Posterior cingulate gyrus (tissue), 11 donors: ENCODE measurements around the gene RBMS3.
"Not testable (repeated sequence)": the region's sequence is repeated elsewhere in the genome, so short reads cannot be mapped to it uniquely, and the experiment has no call there.

ENCODE experiments used
- DNase-seq, 10 donors: peaks; one replicate each; pipeline versions ENCODE4 v3.0.0 to v3.0.0-alpha.2; 2020 to 2021; ENCODE audit warnings: mixed read lengths in 3 of 10
- intact Hi-C: fragments of 100-400 bp; cut with DNase I; formaldehyde crosslinking; loops from one replicate; pipeline ENCODE4 v1.15.1; 2023

The RBMS3 gene

GRCh38 chr3:29374226-29374625 is 93.4 kb downstream of the RBMS3 start:
- intact Hi-C loops = no loop called here
- no peak for DNase-seq

- no peak for DNase-seq
- intact Hi-C loops = no loop called here
These were observed 98.2 kb downstream of the RBMS3 start for GRCh38 chr3:29379097-29379496.

DNA sequence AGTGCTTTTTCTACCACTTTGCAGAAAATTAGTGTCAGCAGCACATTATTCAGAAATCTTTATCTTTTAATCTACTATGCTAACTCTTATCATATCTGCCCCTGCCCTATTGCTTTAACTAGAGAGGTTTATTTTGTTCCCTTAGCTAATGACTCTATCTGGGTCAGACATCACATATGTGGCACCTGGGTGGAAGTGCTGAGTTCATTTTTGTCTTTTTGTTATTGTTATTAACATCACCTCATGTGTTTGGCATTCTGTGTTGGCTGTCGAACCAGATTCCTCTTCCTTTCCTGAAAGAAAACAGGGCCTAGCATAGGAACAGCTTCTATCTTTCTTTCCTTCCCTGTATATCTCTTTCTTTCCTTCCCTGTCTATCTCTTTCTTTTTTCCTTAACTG is 100.7 kb downstream of the RBMS3 start:
- intact Hi-C loops = no loop called here
- no peak for DNase-seq

GRCh38 chr3:29382409-29382808 is 101.5 kb downstream of the RBMS3 start:
- DNase-seq = no peak
- intact Hi-C loops = no loop called here

DNA sequence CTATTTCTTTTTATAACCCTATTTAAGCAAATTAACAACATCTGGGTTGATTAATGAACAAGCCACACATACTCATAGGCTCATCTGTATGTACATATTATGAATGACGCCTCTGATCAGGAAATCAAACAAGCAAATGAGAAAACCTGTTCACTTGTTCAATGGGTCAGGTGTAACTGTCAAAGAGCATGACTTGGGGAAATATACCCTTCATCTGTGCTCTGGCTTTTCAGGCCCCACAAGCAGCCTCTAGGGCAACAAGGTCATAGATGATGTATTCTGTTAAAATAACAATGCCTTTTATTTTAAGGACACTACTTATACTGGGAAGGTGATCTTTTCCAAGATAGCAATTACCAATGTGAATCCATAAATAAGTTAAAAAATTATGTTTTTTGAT is 102.0 kb downstream of the RBMS3 start:
- no peak for DNase-seq
- intact Hi-C loops = no loop called here

GRCh38 chr3:29384640-29385039 is 103.8 kb downstream of the RBMS3 start:
- no peak for DNase-seq
- intact Hi-C loops = no loop called here

DNA sequence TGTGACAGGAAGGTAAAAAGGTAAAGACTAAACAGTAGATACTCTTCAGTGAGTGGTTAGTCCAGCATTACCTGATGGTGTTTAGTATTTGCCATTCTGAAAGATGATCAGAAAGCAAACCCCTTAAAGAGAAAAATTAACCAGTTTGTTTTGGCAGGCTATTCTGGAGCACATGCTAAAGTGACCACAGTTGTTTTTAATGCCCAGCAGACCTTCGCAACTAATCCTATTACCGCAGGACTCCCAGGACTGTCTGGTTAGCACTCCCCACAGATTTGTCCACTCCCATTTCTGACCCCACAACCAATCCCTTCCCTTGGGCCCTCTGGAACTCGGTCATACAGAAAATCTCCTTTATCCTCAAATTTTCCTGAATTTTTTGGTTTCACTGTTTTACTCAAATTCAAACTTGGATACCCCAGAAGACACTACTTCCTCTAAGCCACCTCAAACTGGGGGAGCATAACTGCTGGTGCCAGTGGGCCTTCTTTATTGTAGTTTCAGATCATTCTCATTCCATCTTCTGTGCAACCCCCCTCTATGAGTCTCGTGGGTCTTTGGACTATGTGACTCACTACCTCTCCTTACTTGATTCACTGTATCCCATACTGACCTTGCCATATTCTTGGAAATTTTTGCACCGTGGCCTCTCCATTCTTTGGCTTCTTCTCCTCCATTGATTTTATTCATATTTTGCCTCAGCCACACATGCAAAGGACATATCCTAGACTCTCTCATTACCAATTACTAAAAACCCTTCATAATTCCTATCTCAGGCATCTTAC is 104.4 kb downstream of the RBMS3 start:
- intact Hi-C loops = no loop called here
- DNase-seq = no peak

DNA sequence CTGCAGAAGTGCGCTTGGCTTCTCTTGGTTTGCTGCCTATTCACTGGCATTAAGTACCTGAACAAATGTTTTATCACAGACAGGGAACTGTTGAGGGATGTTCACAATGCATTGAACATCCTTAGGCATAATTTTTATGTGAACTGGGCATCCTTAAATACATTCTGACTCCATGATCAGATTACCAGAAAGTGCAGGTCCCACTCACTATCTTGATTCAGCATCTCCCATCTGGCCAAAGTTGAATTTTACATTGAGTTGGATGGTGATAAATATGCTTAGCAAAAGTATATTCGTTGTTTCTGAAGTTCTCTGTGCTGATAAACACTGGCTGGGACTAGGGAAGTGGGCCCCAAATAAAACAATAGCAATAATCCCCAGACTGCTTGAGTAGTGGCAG is 108.5 kb downstream of the RBMS3 start:
- no peak for DNase-seq
- intact Hi-C loops = no loop called here

GRCh38 chr3:29392625-29393388 is 111.9 kb downstream of the RBMS3 start:
- no peak for DNase-seq
- intact Hi-C loops = no loop called here

DNA sequence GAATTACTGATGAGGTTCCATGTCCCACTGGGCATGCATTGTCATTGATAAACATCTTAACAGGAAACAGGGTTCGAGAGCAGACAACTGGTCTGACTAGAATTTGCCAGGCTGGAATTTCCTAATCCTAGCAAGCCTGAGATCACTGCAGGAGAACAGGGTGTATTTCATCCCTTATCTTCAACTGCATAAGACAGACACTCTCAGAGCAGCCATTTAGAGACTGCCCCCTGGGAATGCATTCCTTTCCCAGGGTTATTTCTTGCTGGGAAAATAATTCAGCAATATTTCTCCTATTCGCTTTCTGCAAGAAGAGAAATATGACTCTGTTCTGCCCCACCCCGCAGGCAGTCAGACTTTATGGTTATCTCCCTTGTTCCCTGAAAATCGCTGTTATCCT is 113.1 kb downstream of the RBMS3 start:
- DNase-seq, intact Hi-C loops: not testable (repeated sequence)

DNA sequence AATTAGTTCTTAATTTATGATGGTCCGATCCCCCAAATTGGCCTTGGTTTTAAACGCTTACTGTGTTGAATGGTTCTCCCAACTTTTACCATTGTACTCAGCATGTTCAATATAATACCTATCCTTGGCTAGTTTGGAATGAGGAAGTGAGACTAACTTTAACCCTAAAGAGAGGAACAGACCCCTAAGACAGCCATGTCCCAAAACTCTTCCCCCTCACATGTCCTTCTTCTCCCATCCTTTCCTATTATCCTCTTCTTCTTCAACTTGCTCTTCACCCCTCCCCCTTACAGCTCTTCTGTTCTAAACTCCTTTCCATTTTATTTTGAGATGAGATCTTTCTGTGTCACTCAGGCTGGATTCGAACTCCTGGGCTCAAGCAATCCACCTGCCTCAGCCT is 116.5 kb downstream of the RBMS3 start:
- DNase-seq = no peak
- intact Hi-C loops = no loop called here

DNA sequence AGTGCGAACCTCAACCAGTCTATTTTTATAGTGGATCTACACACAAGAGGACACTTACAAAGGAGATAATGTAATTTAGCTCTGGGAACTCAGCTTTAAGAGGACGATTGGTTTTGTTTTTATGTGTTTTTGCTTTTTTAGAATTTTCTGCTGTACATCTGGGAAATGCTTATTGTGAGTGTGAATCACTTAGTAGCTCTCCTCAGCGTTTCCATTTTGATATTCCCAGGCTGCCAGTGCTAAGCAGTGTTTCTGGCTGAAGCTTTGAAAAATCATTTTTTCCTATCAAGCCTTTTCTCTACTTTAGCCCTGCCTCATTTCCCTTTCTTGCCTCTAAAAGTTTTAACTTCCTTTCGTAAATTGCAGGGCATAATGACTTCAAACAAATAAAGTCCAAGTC is 117.9 kb downstream of the RBMS3 start:
- no peak for DNase-seq
- intact Hi-C loops = no loop called here

- DNase-seq = no peak
- intact Hi-C loops = no loop called here
These were observed 125.5 kb downstream of the RBMS3 start for GRCh38 chr3:29406291-29406832.

DNA sequence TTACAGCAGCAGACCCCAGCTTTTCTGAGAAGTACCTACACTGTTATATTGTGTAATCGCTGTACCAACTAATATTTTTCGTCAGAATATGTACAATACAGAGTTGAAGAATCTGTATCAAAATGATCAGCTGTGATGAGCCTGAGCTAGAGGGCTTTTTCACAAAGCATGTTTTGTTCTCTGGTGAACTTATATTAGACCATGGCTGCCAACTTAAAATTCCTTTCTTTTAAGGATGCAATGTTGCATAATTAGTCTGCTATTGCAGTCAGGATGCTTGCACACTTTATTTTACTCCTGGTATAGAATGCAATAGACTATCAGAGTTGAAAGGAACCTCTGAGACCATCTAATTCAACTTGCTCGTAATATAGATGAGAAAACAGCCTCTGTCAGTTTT is 127.8 kb downstream of the RBMS3 start:
- intact Hi-C loops = no loop called here

GRCh38 chr3:29409409-29409808 is 128.5 kb downstream of the RBMS3 start:
- intact Hi-C loops = no loop called here
- DNase-seq = no peak

More for the DNA sequence above, 127.8 kb downstream of the RBMS3 start:
- DNase-seq = no peak

DNA sequence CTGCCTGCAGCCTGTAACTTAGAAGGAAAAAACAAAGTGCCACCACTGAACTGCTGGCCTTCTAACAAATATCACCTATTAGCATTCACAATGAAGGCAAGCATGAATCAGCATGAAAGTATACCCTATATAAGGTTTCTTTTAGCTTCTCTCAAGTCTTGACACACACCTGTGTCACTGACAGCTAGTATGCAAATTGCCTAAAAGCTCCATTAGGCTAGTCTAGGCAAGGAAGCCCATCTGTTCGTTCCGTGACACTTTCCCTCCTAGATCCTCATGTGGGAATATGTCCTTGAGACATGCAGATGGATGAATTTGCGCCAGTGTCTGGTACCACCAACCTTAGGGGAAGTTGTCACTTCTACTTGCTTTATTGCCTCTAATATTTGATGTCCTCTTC is 129.3 kb downstream of the RBMS3 start:
- intact Hi-C loops = no loop called here
- no peak for DNase-seq

DNA sequence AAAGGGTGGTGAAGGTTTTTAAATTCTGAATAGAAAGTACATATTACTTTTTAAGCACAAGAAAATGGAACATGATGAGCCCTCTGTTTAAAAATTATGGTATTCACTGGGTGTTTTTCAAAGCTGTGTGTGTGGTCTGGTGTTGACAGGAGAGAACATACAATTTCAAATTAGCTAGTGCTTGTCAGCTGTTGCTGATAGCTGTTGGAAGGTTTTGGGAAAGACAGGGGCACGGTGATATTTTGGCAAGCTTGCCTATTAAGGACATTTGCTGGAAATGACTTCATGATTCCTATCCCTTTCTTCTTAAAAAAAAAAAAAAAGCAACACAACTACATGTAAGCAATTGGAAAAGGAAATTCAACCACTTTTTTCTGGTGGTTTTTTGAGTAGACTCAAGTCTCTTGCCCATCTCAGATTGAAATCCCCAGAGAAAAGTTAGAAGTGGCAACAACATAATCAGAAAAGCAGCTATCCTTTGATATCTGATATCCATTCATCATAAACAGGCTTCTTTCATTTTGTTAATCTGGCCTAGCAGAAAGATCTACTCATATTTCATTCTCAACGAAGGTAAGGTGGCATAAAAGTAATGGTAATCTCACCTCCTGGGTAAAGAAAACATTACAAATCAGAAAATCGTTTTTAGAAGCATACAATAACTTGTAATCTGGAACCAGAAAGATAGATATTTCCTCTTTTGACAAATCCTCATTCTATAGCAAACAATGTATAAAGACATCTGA is 130.0 kb downstream of the RBMS3 start:
- no peak for DNase-seq
- intact Hi-C loops = no loop called here

DNA sequence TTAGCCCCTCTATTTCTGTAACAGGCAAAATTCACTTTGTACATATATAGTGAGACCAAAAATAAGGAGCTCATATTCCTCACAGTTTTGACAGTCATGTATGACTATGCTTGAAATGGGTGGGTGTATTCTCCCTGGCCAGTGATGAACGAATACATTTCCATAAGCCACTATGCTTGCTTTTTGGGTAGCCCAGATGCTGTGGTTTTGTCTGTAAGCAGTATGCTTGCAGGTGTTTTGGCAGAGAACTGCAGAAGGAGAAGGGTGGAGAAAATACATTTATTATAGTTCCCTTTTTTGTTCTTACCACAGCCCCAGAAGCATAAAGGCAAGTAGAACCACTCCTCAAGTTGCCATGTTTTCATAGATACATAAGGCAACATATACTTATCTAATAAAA is 131.2 kb downstream of the RBMS3 start:
- intact Hi-C loops = no loop called here
- DNase-seq = no peak

DNA sequence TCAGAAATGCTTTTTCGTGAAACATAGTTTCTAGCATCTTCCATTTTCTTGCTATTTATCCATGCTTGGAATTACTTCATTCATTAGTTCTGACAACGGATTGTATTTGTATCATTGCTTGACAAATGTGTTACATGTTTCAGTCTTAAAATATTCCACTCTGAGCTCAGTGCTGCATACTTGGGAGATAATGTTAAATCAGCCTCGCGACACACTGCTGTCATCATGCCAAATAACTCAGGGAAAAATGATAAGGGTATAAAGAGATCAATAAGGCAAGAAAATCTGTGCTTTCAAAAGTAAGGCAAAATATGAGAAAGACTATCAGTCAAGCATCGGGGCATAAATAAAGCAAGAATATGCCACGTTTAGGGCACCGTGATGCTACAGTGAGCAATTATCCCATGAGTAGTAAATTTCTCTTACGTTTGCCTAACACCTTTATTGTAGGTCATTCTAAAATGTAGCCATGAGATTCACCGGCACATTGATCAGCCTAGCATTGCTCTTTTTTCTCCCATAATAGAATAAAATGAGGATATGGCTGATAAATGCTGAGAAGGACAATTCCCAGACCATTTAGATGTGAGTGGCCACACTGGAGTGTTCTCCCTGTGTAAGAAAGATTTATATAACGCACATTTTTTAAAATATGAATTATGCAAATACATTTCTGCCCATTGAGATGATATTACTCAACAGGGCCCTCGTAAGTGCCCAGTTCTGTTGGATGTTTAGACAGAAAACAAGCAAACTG is 133.8 kb downstream of the RBMS3 start:
- intact Hi-C loops = no loop called here
- no peak for DNase-seq

GRCh38 chr3:29415482-29416223 is 134.8 kb downstream of the RBMS3 start:
- DNase-seq = no peak
- intact Hi-C loops = no loop called here
